T-helper 1 cell (primary cell): ENCODE data around the gene ZNF610.

Experiments
- DNase-seq, 5 donors: peaks; one replicate each; pipeline ENCODE4 v3.0.0-alpha.2; 2012 to 2020

Gene ZNF610

GRCh38 chr19:52398081-52398441 lies 62.0 kb downstream of the ZNF610 start:
- peak in 1 of 5 donors; percentile 0 for DNase-seq

- DNase-seq, result no peak
These were observed 74.2 kb downstream of the ZNF610 start for GRCh38 chr19:52410276-52410675.

- no peak for DNase-seq
These were observed 79.7 kb downstream of the ZNF610 start for GRCh38 chr19:52415711-52416110.
